Femur (tissue), 1 donor: ENCODE data around the gene CHML.

Source experiments
- DNase-seq: peaks from one replicate; pipeline ENCODE4 v3.0.0-alpha.2; 2017

The CHML gene

DNA sequence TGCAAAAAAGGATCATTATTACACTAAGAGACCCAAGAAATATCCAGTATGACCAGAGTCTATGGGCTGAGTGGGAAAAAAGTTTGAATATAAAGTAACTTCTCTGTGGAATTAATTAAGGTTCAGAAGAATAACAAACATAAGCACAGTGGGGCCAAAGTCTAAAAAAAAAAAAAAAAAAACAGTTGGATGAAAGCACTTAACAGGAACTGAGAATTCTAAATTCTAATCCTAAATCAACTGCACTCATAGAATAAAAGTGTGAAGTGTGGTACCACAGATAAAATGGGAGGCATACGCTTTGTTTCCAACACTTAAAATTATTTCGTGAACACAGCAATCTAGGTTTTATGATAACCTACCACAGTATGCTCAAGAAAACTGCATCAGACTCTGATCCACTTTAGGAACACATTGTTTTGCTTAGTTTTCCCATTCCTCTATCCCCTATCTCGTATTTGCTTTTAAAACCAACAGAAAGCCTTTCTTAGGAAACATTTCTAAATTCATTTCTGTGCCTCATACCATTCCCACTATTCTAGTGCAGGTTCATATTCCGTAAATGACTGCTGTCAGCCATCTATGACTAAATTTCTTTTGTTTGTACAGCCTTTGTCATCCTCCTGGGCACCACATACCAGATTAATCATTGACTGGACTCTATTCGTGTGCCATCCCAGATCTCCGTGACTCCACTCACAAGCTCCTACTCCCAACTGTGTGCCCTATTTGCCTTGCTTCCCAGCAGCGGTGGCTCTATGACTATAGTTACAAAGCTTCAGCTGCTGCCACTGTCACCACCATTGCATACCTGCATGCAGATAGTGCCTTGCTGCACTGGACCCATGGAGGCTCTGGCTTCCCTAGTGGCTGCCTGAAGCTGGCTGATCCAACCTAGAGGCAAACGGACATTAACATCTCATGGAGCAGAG is 24.9 kb downstream of the CHML start:
- no peak for DNase-seq

DNA sequence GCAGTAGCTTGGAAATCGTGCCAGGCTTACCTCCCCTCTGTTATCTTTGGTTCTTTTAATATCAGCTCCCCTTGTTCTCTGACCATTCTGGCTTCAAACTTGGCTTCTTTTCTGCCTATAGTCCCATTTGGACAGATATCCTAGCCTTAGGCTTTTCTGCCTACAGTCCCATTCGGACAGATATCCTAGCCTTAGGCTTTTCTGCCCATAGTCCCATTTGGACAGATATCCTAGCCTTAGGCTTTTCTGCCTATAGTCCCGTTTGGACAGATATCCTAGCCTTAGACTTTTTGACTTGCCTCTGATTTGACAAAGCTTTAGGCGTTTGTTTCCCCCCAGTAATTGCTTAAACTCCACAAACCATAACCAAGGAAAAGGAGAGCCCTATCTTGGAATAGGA is 25.6 kb downstream of the CHML start:
- DNase-seq: no peak

DNA sequence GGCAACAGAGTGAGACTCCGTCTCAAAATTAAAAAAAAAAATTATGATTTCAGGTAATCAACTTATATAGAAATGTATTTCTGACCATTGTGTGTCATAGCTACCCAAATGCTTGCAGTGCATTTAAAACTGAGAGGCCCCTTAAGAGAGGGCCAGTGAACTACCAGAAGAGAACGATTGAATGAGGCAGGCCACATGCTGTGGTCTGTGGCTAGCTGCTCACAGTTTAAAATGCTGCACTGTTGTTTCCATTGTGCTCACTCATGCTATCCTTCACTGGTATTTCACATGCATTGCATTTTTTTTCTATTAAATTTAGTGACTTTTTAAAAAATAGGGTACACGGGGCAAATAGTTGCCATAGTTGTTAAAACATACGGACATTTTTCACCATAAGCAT is 26.0 kb downstream of the CHML start:
- DNase-seq: no peak

DNA sequence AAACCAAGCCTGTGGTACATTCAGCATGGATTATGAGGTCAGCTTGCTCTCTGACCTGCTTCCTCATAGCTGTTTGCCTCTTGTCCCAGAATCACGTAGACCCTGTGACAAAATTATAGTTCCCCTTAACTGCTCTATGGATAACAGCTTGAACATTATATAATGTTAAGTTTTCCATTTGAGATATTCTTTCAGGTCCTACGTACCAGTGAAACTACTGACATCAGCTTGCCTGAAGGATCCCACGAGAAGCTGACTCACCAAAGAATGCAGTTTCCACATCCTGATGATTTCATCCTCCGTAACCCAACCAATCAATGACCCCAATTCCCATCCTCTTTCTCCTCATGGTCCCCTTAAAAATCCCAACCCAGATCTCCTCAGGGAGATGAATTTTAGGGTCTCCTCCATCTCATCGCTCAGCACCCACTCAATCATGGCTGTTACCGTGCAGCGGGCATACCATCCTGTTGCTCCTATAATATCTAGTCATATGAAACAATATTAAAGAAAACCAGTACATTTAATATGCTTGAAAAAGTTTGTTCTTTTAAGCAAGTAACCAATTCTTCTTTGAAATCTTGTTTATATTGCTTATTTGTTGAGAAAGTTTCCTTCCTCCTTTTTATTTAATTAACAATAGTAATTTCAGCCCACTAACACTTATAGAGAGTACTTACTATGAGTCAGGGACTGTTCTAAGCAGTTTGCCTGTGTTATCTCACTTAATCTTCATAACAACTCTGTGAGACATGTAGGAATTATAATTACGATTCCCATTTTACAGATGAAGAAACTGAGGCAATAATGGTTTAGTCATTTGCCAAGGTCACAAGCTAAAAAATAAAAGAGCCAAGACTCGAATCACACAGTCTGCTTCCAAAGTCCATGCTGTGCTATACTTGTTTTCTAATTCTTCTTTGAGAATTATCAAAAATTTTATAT is 27.4 kb downstream of the CHML start:
- DNase-seq: no peak

DNA sequence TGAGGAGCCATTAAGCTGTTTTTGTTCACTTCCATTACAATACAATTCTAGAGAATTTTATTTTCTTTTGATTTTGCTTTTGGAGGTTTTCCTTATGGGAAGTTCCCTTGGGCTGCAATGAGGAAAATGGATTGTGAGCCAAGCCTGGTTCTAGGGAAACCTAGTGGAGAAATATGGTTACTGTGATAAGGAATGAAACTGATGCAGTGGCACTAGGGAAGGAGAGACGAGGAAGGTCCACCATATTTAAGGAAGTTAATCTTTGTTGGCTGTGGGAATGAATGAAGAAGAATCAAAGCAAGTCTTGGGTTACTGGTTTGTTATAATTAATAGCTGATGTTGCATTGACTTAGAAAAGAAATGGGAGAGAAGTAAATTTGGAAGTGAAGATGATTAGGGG is 28.4 kb downstream of the CHML start:
- DNase-seq: no peak

DNA sequence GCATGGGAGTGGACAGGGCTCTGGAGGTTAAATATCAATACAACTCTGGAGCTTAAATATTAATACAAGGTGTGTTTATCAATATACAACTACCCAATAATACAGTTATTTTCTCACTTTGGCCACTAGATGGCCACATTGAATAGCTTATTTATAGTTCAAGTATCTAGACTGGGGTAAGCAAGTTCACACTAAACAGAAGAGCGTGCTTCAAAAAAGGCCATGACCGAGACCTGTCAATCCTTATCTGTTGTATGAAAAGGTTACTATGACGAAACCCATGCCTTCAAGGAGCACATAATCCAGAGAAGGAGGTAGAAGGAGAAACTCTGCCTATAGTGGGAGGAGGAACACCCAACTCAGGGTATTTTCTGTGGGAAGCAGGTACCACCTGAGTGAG is 29.1 kb downstream of the CHML start:
- DNase-seq: no peak

DNA sequence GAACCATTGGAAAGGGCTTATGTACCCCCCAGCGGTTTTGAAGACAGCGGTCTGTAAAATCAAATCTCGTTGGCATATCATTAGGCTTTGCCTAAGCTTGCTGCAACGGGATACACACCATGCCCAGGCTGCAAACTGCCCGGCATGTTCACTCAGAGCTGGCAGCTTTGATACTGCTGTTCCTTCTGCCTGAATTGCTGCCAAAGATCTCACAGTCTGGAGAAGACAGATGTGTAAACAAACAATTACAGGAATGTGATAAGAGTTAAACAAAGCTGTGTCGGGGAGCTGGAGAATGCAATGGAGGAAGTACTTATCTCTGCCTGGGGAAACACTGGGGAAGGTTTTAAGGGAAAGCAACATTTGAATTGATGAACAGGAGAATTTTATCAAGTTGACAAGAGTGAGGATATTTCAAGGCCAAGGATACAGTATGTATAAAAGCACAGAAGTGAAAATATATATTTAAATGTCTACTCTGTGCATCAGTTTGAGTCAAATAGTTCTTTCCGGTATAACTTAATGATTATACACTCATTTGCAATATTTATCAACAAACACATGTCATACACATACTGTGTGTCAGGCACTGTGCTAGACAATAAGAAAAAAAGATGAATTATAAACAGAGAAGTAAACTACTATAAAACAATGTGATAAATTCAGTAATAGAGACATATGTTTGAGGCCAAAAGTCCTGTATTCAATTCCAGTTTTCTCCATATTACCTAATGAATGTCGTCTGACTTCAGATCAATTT is 29.9 kb downstream of the CHML start:
- DNase-seq: no peak

DNA sequence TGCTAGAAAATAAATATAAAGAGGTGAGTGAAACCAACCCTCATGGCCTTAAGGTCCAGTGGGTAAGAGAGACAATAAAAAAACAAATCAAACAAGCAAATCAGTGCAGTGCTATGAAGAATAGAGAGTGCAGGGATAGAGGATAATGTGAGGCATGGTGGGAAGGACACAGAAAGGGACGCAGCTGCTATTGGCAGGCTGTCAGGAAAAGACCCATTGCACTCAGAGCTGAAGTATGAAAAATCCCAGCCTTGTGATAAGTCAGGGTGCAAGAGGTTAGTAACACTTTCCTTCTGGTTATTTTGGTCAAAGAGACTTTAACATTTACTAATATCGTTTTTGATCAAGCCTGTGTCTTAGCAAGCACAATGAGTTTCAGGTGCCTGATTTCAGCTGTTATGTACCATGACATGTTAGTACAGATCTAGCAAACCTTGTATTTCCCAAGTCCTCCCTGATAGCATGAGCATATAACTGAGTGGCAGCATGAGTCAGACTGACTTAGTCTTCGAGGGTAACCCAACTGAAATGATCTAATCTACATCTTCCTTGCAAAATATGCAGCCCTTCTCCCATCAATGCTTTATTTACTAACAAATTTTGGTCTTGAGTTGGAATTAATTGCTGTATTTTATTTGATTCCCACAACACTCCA is 31.7 kb downstream of the CHML start:
- DNase-seq: no peak

DNA sequence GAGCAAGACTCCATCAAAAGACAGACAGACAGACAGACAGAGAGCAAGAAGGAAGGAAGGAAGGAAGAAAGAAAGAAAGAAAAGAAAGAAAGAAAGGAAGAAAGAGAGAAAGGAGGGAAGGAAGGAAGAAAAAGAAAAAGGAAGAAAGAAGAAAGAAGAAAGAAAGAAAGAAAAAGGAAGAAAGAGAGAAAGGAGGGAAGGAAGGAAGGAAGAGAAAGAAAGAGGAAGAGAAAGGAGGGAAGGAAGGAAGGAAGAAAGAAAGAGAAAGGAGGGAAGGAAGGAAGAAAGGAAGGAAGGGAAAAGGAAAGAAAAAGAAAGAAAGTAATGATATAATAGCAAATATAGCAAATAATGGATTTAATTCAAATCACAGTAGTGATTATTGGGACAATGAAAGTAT is 32.7 kb downstream of the CHML start:
- no peak for DNase-seq

DNA sequence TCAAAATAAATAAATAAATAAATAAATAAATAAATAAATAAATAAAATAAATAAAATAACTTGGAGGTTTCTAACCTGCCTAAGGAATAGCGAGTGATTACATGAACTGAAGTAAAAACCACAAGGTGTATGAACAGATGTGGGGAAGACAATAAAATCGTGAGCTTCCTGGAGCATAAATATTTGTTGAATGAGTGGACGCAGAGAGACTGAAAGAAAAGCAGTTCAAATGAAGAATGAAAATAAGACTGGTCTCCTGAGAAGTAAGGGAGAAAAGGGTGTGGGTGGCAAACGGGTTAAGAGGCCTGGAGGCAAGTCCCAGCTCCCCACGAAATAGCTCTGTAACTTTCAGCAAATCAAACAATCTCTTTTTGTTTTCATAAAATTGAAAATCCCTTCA is 33.6 kb downstream of the CHML start:
- no peak for DNase-seq

DNA sequence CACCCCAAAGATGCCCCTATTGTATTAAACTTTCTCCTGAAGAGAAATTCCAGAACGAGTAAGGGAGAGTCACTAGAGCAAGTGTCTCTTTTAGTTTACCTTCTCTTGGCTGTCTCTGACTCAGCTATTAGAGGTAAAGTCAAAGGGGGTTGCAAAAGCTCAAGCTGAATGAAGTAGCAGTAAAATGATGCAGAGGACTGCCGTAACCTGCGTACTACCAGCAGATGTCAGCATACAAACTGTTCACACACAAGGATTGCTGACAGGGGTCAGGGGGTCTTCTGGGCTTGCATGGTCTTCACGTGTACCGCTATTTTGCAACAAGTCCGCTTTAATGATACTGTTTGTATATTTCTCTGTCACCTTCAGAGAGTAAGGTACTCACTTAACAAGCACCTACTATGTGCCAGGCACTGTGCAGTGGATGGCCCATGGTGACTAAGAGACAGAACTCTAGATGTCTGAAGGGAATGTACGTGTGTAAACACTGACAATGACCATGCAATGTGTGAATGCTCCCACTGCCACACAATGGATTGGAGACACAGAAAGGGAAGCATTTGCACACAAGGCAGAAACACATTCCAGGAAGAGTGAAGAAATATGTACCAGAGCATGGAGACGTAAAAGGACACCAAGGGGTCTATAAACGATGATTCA is 34.9 kb downstream of the CHML start:
- no peak for DNase-seq

DNA sequence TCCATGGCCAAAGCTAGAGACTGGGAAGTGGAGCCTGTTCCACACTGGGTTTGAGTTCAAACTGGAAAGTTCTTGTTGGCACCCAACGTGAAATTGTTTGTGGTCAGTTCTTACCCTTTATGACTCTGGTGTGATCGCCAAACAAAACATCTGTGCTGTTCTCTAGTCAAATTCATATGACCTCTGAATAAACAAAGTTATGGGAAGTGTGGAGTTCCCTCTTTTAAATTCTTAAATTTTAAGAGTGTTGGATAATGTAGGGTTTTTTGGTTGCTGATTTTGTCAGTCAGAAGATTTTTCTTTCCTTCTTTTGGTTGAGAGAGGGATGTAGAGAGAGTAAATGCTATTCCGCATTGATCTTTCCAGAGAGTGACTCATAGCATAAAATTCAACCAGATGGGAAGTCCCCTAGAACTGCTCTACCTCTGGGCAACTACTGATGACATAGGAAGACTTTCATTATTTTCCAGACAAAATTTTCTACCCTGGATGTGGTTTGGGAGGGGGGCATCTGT is 36.4 kb downstream of the CHML start:
- no peak for DNase-seq

DNA sequence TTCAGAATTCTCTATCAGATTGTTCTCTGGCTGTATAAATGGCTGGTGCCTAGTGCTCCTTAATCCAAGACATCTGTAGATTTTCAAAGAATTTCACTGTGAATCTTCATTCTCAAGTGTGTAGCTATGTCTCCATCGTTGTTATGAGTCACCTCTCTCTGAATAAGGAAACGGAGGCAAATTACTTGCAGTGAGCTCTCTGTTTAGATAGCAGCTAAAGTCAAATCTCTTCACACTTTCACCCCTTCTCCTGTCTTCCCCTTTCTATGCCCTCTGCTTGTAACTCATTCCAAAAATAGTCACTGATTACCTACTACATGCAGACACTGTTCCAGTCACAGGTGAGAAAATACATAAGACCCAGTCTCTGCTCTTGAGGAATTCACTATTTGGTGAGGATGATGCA is 39.7 kb downstream of the CHML start:
- no peak for DNase-seq

DNA sequence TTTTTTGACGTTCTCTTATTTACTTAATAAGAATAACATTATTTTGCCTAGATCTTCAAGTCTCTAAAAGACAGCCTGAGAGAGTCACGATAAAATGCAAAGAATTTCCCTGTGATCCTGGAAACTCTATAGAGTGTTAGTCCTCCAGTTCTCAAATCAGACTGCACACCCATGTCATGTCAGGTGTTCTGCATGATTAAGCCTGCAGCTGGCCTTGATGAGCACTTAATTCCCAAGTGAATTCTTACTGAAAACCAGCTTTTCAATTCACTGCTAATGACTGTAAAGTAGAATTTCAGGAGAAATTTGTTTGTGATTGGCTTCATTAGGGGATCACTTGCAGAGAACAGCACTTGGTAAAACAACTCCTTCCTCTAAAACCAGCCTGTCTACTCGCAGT is 41.9 kb downstream of the CHML start:
- DNase-seq: no peak

DNA sequence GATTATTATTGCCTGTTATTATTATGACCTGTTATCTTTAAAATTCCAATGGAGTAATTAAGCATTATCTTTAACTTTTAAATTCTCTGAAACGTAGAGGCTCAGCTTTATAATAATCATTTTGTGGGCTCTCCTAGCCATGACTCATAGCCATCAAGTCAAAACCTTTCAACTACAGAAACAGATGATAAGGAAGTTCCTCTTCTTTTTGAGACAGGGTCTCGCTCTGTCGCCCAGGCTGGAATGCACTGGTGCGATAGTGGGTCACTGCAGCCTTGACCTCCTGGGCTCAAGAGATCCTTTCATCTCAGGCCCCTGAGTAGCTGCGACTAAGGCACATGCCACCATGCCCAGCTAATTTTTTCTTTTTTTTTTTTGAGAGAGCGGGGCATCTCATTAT is 43.5 kb downstream of the CHML start:
- no peak for DNase-seq

DNA sequence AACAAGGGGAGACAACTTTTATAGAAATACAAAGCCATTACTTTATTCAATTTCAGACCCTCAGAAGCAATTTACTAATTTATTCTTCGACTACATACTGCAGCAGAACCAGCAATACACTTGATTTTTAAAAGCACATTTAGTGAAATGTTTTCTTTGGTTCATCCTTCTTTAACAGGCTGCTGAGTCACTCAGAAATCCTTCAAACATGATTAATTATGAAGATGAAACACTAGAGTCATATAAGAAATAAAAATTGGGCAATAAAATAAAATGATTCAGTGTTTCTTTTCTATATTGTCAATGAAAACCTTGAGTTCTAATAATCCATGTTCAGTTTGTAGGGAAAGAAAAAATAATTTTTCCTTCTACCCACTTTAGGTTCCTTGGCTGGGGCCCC is 47.0 kb downstream of the CHML start:
- no peak for DNase-seq

DNA sequence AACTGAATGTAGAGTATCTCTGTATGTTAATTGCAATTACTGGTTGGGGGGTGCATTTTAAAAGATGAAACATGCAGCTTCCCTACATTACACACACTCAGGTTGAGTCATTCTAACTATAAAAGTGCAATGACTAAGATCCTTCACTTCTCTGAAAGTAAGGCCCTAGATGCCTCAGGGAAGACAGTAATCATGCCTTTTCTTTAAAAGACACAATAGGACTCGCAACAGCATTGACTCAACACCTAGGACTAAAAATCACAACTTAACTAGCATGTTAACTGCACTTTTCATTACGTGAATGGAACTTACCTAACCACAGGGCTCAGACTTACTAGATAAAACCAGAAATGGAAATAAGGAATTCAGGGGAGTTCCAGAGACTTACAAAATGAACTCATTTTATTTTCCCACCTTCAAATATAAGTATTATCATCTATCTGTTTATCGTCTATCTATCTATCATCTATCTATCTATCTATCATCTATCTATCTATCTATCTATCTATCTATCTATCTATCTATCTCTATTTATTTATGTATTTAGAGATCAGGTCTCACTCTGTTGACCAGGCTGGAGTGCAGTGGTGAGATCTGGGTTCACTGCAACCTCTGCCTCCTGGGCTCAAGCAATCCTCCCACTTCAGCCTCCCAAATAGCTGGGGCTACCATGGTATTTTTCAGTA is 47.8 kb downstream of the CHML start:
- DNase-seq: no peak

DNA sequence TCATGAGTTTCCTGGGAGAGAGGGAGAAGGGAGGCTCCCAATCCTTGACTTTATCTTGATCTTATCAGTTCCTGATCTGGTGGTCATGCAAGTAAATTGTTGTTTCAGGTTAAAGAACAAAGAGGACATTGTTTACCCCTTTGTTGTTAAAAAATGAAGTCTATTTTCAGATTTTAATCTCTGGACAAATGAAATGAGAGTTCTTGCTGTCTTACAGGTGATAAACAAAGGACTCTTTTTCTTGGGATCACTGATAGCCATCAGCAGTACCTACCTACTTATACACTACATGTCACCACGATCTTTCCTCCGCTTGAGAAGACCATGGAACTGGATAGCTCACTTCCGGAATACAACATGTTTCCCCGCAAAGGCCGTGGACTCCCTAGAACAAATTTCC is 48.4 kb downstream of the CHML start:
- DNase-seq: no peak

DNA sequence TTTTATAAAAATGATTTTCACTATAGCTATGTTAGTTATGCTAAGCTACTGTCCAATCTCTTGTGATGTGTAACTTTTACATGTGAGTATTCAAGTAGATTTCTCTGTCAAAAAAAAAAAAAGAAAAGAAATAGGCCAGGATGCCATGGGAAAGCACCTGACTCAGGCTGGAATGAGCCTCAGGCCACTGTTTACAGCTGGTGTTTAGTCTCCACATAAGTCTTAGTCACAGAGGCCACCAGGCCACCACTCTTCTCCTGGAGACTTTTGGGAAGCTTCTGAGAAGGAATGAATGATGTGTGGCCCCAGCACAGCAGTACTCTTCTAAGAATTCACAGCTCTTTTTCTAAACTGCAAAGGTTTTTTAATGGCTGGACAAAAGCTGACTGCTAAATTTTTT is 48.9 kb downstream of the CHML start:
- DNase-seq: no peak

DNA sequence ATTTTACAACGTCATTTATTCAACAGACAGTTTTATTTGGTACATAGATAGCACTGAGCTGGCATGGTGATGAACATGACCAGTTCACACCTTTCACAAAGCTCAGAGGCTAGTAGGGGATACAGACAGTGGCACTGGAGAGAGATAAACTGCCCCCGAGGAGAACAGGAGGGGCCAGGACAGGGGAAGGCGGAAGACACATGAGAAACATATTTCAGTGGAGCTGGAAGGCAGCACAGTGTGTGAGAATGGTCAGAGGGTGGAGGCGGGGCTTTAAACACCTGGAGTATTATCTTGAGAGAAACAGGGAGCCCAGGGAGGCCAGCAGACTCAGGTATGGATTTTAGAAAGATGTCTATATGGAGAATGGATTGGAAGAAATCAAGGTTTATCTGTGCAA is 49.5 kb downstream of the CHML start:
- DNase-seq: no peak
